ENCODE measurements around the gene MCC. TPM values are rescaled to one million over a fixed set of nuclear protein-coding genes. Genes with fewer than 3 reads are reported as not detected.

The MCC gene
- total and polyA plus RNA-seq, 2 of the 4 experiments (the other 2 are of a cell fraction): 5.0 to 20.6 TPM

DNA sequence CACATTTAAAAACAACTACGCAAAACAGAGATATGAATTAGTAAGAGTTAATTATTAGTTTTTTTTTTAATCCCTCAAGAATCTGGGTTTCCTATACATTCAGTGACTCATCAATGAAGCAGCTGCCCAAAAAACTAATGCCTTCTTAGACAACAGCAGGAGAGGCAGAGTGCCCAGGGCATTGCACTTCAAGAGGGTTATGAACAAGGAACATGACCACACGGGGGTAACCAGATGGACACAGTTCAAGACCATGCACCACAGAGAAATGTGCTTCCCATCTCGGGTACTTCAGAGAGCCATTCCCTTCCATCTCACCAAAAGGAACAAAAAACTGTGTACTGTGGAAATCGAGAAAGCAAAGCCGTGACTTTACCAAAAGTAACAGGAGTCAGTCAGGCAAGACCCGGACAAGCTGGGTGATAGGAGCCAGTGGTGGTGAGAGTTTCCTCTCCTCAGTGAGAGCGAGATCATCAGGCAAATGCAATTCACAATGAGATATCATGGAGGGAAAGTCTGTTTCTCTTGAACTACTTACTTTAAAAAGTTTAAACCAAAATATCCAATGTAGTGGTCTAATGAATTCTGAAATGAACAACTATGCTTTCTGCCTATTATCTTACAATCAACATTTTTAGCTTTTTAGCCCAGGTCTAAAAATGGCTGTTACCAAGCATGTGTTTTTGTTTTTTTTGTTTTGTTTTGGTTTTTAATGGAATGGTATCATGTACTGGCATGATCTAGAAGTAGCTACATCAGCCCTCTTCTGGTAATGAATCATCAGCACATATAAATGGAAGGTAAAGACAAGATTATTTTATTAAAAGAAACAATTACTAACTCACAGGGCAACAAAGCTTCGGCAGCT lies 245.5 kb downstream of the MCC start:
- Histone ChIP-seq H2AK9ac (replicated peaks; ENCODE audit: low read depth, low read length, poor library complexity) (no peak overlapping the region), H3K9me1 (ENCODE audit: insufficient read depth, low read length) (0 out of 2 replicates have a peak, but pooled peaks cover 4% of the 10 kb centered on the region), H3K56ac (ENCODE audit: extremely low read depth, insufficient read depth, low read length) (no peak overlapping the region), H2BK120ac (ENCODE audit: low read depth, low read length) (no peak overlapping the region), H3K9ac (ENCODE audit: low read depth, low read length) (no peak overlapping the region), H4K5ac (ENCODE audit: low read depth, low read length) (no peak overlapping the region), H3K27me3 (ENCODE audit: control insufficient read depth, insufficient read depth, low read length) (no peaks in the 10 kb centered on the region), H2AK5ac (ENCODE audit: low read depth, low read length) (peak overlapping the region; percentile 43; the same call in 1 of the 2 replicates), H3K18ac (ENCODE audit: low read depth, low read length) (peak overlapping the region; percentile 42), H3K79me1 (ENCODE audit: low read depth in 1 of 2, low read length in 2 of 2) (peaks cover 18 to 25% of the 10 kb centered on the region in 2 experiments; a peak in 3 of 4 replicates), H2BK5ac (ENCODE audit: low read depth, low read length, poor library complexity, severe bottlenecking) (no peak overlapping the region), H4K8ac (ENCODE audit: low read depth in 2 of 2, low read length in 2 of 2) (no peak overlapping the region), H3K4me2 (ENCODE audit: low read depth, low read length) (no peak overlapping the region), H4K91ac (ENCODE audit: insufficient read depth, low read depth, low read length) (peak overlapping the region; percentile 50), H2BK15ac (ENCODE audit: low read depth, low read length) (peak overlapping the region; percentile 29; the same call in 1 of the 3 replicates), H3K36me3 (ENCODE audit: control insufficient read depth, insufficient read depth, low read length) (no peaks in the 10 kb centered on the region), H2AFZ (replicated peaks; ENCODE audit: low read length, poor library complexity) (no peak overlapping the region), H2BK20ac (ENCODE audit: low read depth, low read length) (no peak overlapping the region), H3K4ac (ENCODE audit: low read depth, low read length) (peak overlapping the region; percentile 64; the same call in 1 of the 2 replicates), H3K23ac (ENCODE audit: low read depth, low read length) (peak overlapping the region; percentile 28; the same call in 1 of the 2 replicates), H3K9me3 (ENCODE audit: control insufficient read depth, insufficient read depth, low read length) (no peaks in the 10 kb centered on the region), H3K27ac (ENCODE audit: insufficient read depth, low read length) (no peak overlapping the region), H3K4me1 (ENCODE audit: control insufficient read depth, insufficient read depth, low read length) (peaks cover 7% of the 10 kb centered on the region), H3K14ac (replicated peaks; ENCODE audit: low read depth, low read length) (peak overlapping the region; percentile 27), H4K20me1 (ENCODE audit: insufficient read depth, low read length) (peaks cover 3% of the 10 kb centered on the region), H3K4me3 (ENCODE audit: insufficient read depth, low read depth, low read length) (no peak overlapping the region)
- POLR2A ChIA-PET (ENCODE audit: unreplicated experiment): no interaction called here
- CTCF ChIA-PET: interaction anchor here (0.7 kb wide), 1 partner anchor 535 kb away, joined by 3 read pairs; no protein-coding TSS in a partner anchor
- in situ Hi-C loops (cut with MboI; ENCODE audit: low sequenced_read_pairs) (no loop called here), intact Hi-C loops (cut with micrococcal nuclease) (no loop called here), dilution Hi-C loops (cut with HindIII; ENCODE audit: low sequenced_read_pairs, unreplicated experiment) (no loop called here)
- no TSS peak for BruUV-seq (replicated peaks)
- ATAC-seq (ENCODE audit: low read depth) (no peak), DNase-seq (peak; percentile 17)
- no CpG with 5 or more reads among the region's 8 CpGs for WGBS, 2 experiments (ENCODE audit: extremely low coverage in 2 of 2, insufficient read length in 1 of 2)
- TF ChIP-seq USF2 (IDR thresholded peaks at IDR 0.05; ENCODE audit: low read depth, low read length): no peak
- TF ChIP-seq, protein P1, sequence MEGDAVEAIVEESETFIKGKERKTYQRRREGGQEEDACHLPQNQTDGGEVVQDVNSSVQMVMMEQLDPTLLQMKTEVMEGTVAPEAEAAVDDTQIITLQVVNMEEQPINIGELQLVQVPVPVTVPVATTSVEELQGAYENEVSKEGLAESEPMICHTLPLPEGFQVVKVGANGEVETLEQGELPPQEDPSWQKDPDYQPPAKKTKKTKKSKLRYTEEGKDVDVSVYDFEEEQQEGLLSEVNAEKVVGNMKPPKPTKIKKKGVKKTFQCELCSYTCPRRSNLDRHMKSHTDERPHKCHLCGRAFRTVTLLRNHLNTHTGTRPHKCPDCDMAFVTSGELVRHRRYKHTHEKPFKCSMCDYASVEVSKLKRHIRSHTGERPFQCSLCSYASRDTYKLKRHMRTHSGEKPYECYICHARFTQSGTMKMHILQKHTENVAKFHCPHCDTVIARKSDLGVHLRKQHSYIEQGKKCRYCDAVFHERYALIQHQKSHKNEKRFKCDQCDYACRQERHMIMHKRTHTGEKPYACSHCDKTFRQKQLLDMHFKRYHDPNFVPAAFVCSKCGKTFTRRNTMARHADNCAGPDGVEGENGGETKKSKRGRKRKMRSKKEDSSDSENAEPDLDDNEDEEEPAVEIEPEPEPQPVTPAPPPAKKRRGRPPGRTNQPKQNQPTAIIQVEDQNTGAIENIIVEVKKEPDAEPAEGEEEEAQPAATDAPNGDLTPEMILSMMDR (conservative IDR thresholded peaks at IDR 0.05; ENCODE audit: low read depth, low read length): no peak
- TF ChIP-seq, protein P2, sequence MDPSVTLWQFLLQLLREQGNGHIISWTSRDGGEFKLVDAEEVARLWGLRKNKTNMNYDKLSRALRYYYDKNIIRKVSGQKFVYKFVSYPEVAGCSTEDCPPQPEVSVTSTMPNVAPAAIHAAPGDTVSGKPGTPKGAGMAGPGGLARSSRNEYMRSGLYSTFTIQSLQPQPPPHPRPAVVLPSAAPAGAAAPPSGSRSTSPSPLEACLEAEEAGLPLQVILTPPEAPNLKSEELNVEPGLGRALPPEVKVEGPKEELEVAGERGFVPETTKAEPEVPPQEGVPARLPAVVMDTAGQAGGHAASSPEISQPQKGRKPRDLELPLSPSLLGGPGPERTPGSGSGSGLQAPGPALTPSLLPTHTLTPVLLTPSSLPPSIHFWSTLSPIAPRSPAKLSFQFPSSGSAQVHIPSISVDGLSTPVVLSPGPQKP (IDR thresholded peaks at IDR 0.05; ENCODE audit: borderline replicate concordance, low read depth, low read length): no peak
- TF ChIP-seq MAFK (IDR thresholded peaks at IDR 0.05; ENCODE audit: low read depth, low read length): no peak
- TF ChIP-seq BHLHE40 (IDR thresholded peaks at IDR 0.05; ENCODE audit: low read depth, low read length): no peak
- TF ChIP-seq FOS (IDR thresholded peaks at IDR 0.05; ENCODE audit: low read depth, low read length): no peak
- TF ChIP-seq MAZ (IDR thresholded peaks at IDR 0.05; ENCODE audit: borderline replicate concordance, low read depth, low read length): no peak
- TF ChIP-seq CHD1 (IDR thresholded peaks at IDR 0.05; ENCODE audit: low read depth, low read length): no peak
- no peak for TF ChIP-seq NFE2L2 (IDR thresholded peaks at IDR 0.05; ENCODE audit: low read depth, low read length)
- TF ChIP-seq RFX5 (IDR thresholded peaks at IDR 0.05; ENCODE audit: low read depth, low read length): no peak
- no peak for TF ChIP-seq MXI1 (IDR thresholded peaks at IDR 0.05; ENCODE audit: borderline replicate concordance, low read depth, low read length)
- no peak for TF ChIP-seq CEBPB (IDR thresholded peaks at IDR 0.05; ENCODE audit: low read depth, low read length)
- TF ChIP-seq RAD21 (IDR thresholded peaks at IDR 0.05; ENCODE audit: low read length): no peak
- no peak for TF ChIP-seq RCOR1 (IDR thresholded peaks at IDR 0.05; ENCODE audit: insufficient replicate concordance, low read length)
